Kidney epithelial cell (primary cell): ENCODE data around the gene CCL26. TPM values are rescaled to one million over a fixed set of nuclear protein-coding genes. Genes with fewer than 3 reads are reported as not detected.

Source experiments
- DNase-seq: peaks from one replicate; pipeline ENCODE4 v3.0.0-alpha.2; 2010; ENCODE audit warnings: low read depth
- H3K27me3 ChIP-seq: 2 replicates; pipeline ENCODE4 v1.6.0; 2011; ENCODE audit warnings: low read length; ENCODE audit not compliant: control insufficient read depth, insufficient read depth
- H3K36me3 ChIP-seq: 2 replicates; pipeline ENCODE4 v1.5.1; 2011; ENCODE audit warnings: low read length; ENCODE audit not compliant: control insufficient read depth, insufficient read depth
- H3K4me3 ChIP-seq: 2 replicates; pipeline ENCODE4 v1.5.1; 2011; ENCODE audit warnings: low read depth, mild to moderate bottlenecking, control low read depth, low read length
- total RNA-seq: library from RNA; depleted of rRNA; stranded (reverse); fragments of >200 nt; gene quantifications from 2 replicates; pipeline ENCODE4 v1.2.3, GENCODE V29; 2015
- TF ChIP-seq, protein P1 (sequence below): IDR thresholded peaks from 2 replicates; pipeline ENCODE4 v1.5.1; 2011; ENCODE audit warnings: mild to moderate bottlenecking, moderate library complexity, low read length, control low read depth, inconsistent platforms; ENCODE audit not compliant: insufficient read depth, poor library complexity, severe bottlenecking

The CCL26 gene
- total RNA-seq, 1 donor from 2014 or later, result not detected

DNA sequence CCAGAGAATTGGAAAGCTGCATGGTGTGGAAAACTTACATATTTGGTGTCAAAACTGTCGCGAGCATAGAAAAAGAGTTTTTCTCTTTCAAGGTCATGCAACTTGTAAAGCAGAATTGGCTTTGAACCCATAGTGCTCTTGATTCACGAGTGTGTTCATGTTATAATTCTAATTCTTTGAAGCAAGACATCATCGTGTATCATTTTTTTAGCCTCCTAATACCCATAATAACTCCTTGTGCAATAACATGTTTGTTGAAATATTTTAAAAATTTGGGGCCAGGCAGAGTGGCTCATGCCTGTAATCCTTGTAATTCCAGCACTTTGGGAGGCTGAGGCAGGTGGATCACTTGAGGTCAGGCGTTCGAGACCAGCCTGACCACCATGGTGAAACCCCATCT is 37.4 kb upstream of the CCL26 start:
- Histone ChIP-seq H3K4me3 (no peak overlapping the region), H3K36me3 (no peaks in the 10 kb centered on the region), H3K27me3 (no peaks in the 10 kb centered on the region)
- DNase-seq, result no peak
- TF ChIP-seq, protein P1, sequence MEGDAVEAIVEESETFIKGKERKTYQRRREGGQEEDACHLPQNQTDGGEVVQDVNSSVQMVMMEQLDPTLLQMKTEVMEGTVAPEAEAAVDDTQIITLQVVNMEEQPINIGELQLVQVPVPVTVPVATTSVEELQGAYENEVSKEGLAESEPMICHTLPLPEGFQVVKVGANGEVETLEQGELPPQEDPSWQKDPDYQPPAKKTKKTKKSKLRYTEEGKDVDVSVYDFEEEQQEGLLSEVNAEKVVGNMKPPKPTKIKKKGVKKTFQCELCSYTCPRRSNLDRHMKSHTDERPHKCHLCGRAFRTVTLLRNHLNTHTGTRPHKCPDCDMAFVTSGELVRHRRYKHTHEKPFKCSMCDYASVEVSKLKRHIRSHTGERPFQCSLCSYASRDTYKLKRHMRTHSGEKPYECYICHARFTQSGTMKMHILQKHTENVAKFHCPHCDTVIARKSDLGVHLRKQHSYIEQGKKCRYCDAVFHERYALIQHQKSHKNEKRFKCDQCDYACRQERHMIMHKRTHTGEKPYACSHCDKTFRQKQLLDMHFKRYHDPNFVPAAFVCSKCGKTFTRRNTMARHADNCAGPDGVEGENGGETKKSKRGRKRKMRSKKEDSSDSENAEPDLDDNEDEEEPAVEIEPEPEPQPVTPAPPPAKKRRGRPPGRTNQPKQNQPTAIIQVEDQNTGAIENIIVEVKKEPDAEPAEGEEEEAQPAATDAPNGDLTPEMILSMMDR, result no peak

GRCh38 chr7:75808106-75808505 is 36.1 kb upstream of the CCL26 start:
- no peaks in the 10 kb centered on the region for H3K36me3 ChIP-seq
- DNase-seq, result no peak
- H3K4me3 ChIP-seq, result no peak overlapping the region
- TF ChIP-seq, protein P1, result no peak
- no peaks in the 10 kb centered on the region for H3K27me3 ChIP-seq

GRCh38 chr7:75807452-75807851 is 35.4 kb upstream of the CCL26 start:
- TF ChIP-seq, protein P1, result no peak
- H3K36me3 ChIP-seq, result no peaks in the 10 kb centered on the region
- H3K27me3 ChIP-seq, result no peaks in the 10 kb centered on the region
- no peak overlapping the region for H3K4me3 ChIP-seq
- no peak for DNase-seq

DNA sequence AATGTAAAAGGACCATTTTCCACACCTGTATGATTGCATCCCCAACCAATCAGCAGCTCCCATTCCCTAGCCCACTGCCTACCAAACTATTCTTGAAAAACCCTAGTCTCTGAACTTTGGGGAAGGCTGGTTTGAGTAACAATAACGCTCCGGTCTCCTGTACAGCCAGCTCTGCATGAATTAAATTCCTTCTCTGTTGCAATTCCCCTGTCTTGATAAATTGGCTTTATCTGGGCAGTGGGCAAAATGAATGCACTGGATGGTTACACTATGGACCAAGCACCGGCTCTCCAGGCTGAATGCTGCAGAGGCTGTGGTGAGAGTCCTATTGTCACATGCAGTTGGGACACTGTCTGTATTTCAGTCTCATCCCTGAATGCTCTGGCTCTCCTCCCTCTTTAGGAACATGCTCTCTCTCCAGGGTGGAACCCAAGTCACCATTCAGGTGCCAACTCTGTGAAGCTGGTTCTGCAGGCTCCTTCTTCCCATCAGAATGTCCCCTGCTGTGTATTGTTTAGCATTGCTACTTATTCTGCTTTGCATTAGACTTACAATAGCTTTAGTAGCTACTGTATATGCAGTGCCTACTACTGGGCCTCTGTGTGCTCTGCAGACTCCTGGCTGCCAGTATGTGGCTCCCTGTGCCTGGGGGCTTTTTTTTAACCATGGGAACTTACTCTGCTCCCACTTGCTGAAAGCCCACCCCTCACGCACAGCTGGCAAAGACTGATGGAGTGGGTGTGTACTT is 34.7 kb upstream of the CCL26 start:
- no peaks in the 10 kb centered on the region for H3K36me3 ChIP-seq
- H3K4me3 ChIP-seq, result no peak overlapping the region
- no peak for DNase-seq
- H3K27me3 ChIP-seq, result no peaks in the 10 kb centered on the region
- TF ChIP-seq, protein P1, result no peak

DNA sequence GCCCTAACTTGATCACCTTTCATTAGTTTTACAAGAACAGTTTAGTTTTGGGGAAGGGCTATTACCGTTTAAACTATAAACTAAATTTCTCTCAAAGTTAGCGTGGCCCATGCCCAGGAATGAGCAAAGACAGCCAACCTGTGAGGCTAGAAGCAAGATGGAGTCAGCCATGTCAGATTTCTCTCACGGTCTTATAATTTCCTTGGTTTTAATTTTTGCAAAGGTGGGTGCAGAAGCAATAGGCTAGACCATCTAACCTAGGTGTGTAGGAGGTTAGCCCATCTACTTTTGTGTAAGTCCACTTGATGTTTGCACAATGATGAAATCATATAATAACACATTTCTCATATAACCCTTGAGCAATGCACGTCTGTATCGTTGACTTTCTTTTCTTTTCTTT is 32.7 kb upstream of the CCL26 start:
- Histone ChIP-seq H3K4me3 (no peak overlapping the region), H3K27me3 (no peaks in the 10 kb centered on the region), H3K36me3 (no peaks in the 10 kb centered on the region)
- TF ChIP-seq, protein P1, result no peak
- DNase-seq, result no peak

GRCh38 chr7:75804004-75804403 is 32.0 kb upstream of the CCL26 start:
- no peak overlapping the region for H3K4me3 ChIP-seq
- no peaks in the 10 kb centered on the region for H3K27me3 ChIP-seq
- no peak for DNase-seq
- TF ChIP-seq, protein P1, result no peak
- no peaks in the 10 kb centered on the region for H3K36me3 ChIP-seq
